Neural crest cell (in vitro differentiated cells): ENCODE results near the gene RUNX2. TPM values are rescaled to one million over a fixed set of nuclear protein-coding genes. Genes with fewer than 3 reads are reported as not detected.
A peak's percentile ranks its signal among the peaks of the same experiment; 100 is the strongest.

Experiments
- DNase-seq: peaks from one replicate; pipeline ENCODE4 v3.0.0; 2021; ENCODE audit warnings: low read depth, mixed read lengths, low spot score
- H3K27ac Mint-ChIP-seq: one replicate; pipeline ENCODE4 v1.8.0; 2021; ENCODE audit warnings: mild to moderate bottlenecking, mixed read lengths; ENCODE audit not compliant: unreplicated experiment
- H3K27me3 Mint-ChIP-seq: 2 replicates; pipeline ENCODE4 v1.8.0; 2021; ENCODE audit warnings: low read depth, mild to moderate bottlenecking, mixed read lengths
- H3K36me3 Mint-ChIP-seq: 2 replicates; pipeline ENCODE4 v1.8.0; 2021; ENCODE audit warnings: low read depth, mild to moderate bottlenecking, mixed read lengths
- H3K4me1 Mint-ChIP-seq: 2 replicates; pipeline ENCODE4 v1.8.0; 2021; ENCODE audit warnings: mixed read lengths
- H3K4me3 Mint-ChIP-seq: one replicate; pipeline ENCODE4 v1.8.0; 2021; ENCODE audit warnings: mild to moderate bottlenecking, mixed read lengths
- H3K9me3 Mint-ChIP-seq: 2 replicates; pipeline ENCODE4 v1.8.0; 2021; ENCODE audit warnings: mixed read lengths
- CTCF ChIP-seq: fragments of 200-600 bp; sonication (generic); conservative IDR thresholded peaks from 2 replicates; pipeline ENCODE4 v1.5.0; 2021; ENCODE audit warnings: antibody characterized with exemption, mild to moderate bottlenecking
- total RNA-seq: library from RNA; stranded (reverse); gene quantifications from 2 replicates; pipeline ENCODE4 v1.2.1, GENCODE V29; 2021

The RUNX2 gene
- total RNA-seq, 1 donor from 2014 or later = 0.16 TPM

GRCh38 chr6:45369870-45370269, 41.7 kb downstream of the RUNX2 start:
- Mint-ChIP-seq H3K27ac (no peak overlapping the region), H3K9me3 (no peaks in the 10 kb centered on the region), H3K4me3 (no peak overlapping the region), H3K27me3 (no peaks in the 10 kb centered on the region), H3K4me1 (peaks cover 3% of the 10 kb centered on the region), H3K36me3 (no peaks in the 10 kb centered on the region)
- TF ChIP-seq CTCF = no peak
- no peak for DNase-seq

GRCh38 chr6:45371924-45372573, 43.9 kb downstream of the RUNX2 start:
- H3K27ac Mint-ChIP-seq = no peak overlapping the region
- no peaks in the 10 kb centered on the region for H3K9me3 Mint-ChIP-seq
- DNase-seq = no peak
- H3K27me3 Mint-ChIP-seq = no peaks in the 10 kb centered on the region
- no peak for TF ChIP-seq CTCF
- no peak overlapping the region for H3K4me3 Mint-ChIP-seq
- H3K36me3 Mint-ChIP-seq = no peaks in the 10 kb centered on the region
- peaks cover 14% of the 10 kb centered on the region for H3K4me1 Mint-ChIP-seq

GRCh38 chr6:45375449-45375848, 47.3 kb downstream of the RUNX2 start:
- TF ChIP-seq CTCF = no peak
- Mint-ChIP-seq H3K4me1 (peaks cover 25% of the 10 kb centered on the region), H3K27ac (no peak overlapping the region), H3K27me3 (no peaks in the 10 kb centered on the region), H3K36me3 (no peaks in the 10 kb centered on the region), H3K4me3 (peak overlapping the region; percentile 66), H3K9me3 (no peaks in the 10 kb centered on the region)
- no peak for DNase-seq

GRCh38 chr6:45376310-45377042, 48.3 kb downstream of the RUNX2 start:
- no peak for TF ChIP-seq CTCF
- Mint-ChIP-seq H3K4me1 (peaks cover 25% of the 10 kb centered on the region), H3K36me3 (no peaks in the 10 kb centered on the region), H3K27ac (peak overlapping the region; percentile 99), H3K9me3 (no peaks in the 10 kb centered on the region), H3K27me3 (no peaks in the 10 kb centered on the region), H3K4me3 (peak overlapping the region; percentile 99)
- DNase-seq = no peak

- Mint-ChIP-seq H3K36me3 (no peaks in the 10 kb centered on the region), H3K27me3 (no peaks in the 10 kb centered on the region), H3K4me3 (peak overlapping the region; percentile 99), H3K27ac (peak overlapping the region; percentile 99), H3K9me3 (no peaks in the 10 kb centered on the region), H3K4me1 (peaks cover 25% of the 10 kb centered on the region)
- TF ChIP-seq CTCF = no peak
- no peak for DNase-seq
Measured at GRCh38 chr6:45377043-45377553, 49.0 kb downstream of the RUNX2 start.
